ENCODE measurements around the gene ATXN10.

ATXN10 gene

GRCh38 chr22:45644714-45645113 lies 26.9 kb upstream of the ATXN10 start:
- Histone ChIP-seq H3K27me3 (ENCODE audit: control insufficient read depth, low read length) (peaks cover 19% of the 10 kb centered on the region), H3K27ac (ENCODE audit: low read depth, low read length) (no peak overlapping the region), H3K9me2 (replicated peaks; ENCODE audit: control insufficient read depth, low read length) (no peaks in the 10 kb centered on the region), H3K4me1 (ENCODE audit: control insufficient read depth, low read length) (peaks cover 28% of the 10 kb centered on the region), H3K36me3 (ENCODE audit: control insufficient read depth, low read length) (no peaks in the 10 kb centered on the region), H3K79me2 (ENCODE audit: control insufficient read depth, low read length) (no peaks in the 10 kb centered on the region), H4K20me1 (ENCODE audit: control insufficient read depth, insufficient read depth, low read depth, low read length) (no peaks in the 10 kb centered on the region), H3K9me3 (ENCODE audit: control insufficient read depth, insufficient read depth, low read length) (no peaks in the 10 kb centered on the region), H3K4me3 (ENCODE audit: low read length) (no peak overlapping the region), H3F3A (ENCODE audit: control insufficient read depth, insufficient read depth) (no peaks in the 10 kb centered on the region), H3K4me2 (ENCODE audit: low read length) (no peak overlapping the region)
- no peak for TF ChIP-seq CTCF (IDR thresholded peaks at IDR 0.05; ENCODE audit: low read depth, low read length, poor library complexity, severe bottlenecking)

- H3K9me3 ChIP-seq (ENCODE audit: control insufficient read depth, insufficient read depth, low read length): no peaks in the 10 kb centered on the region
- H3K9me2 ChIP-seq (replicated peaks; ENCODE audit: control insufficient read depth, low read length): no peaks in the 10 kb centered on the region
- no peaks in the 10 kb centered on the region for H4K20me1 ChIP-seq (ENCODE audit: control insufficient read depth, insufficient read depth, low read depth, low read length)
- peak overlapping the region; percentile 62 for H3K4me2 ChIP-seq (ENCODE audit: low read length)
- H3F3A ChIP-seq (ENCODE audit: control insufficient read depth, insufficient read depth): no peaks in the 10 kb centered on the region
- H3K4me3 ChIP-seq (ENCODE audit: low read length): no peak overlapping the region
- H3K4me1 ChIP-seq (ENCODE audit: control insufficient read depth, low read length): peaks cover 26% of the 10 kb centered on the region
- no peak overlapping the region for H3K27ac ChIP-seq (ENCODE audit: low read depth, low read length)
- peaks cover 15% of the 10 kb centered on the region for H3K27me3 ChIP-seq (ENCODE audit: control insufficient read depth, low read length)
- no peak for TF ChIP-seq EZH2phosphoT487 (IDR thresholded peaks at IDR 0.05; ENCODE audit: borderline replicate concordance, low read length)
- TF ChIP-seq CTCF (IDR thresholded peaks at IDR 0.05; ENCODE audit: low read depth, low read length, poor library complexity, severe bottlenecking): no peak
- H3K36me3 ChIP-seq (ENCODE audit: control insufficient read depth, low read length): no peaks in the 10 kb centered on the region
- no peaks in the 10 kb centered on the region for H3K79me2 ChIP-seq (ENCODE audit: control insufficient read depth, low read length)
Measured at GRCh38 chr22:45645150-45645525, 26.5 kb upstream of the ATXN10 start.

- TF ChIP-seq EZH2phosphoT487 (IDR thresholded peaks at IDR 0.05; ENCODE audit: borderline replicate concordance, low read length): no peak
- peak; percentile 88 for TF ChIP-seq CTCF (IDR thresholded peaks at IDR 0.05; ENCODE audit: low read depth, low read length, poor library complexity, severe bottlenecking)
- H3K4me3 ChIP-seq (ENCODE audit: low read length): peak overlapping the region; percentile 19
- H3K79me2 ChIP-seq (ENCODE audit: control insufficient read depth, low read length): no peaks in the 10 kb centered on the region
- H3K27me3 ChIP-seq (ENCODE audit: control insufficient read depth, low read length): peaks cover 11% of the 10 kb centered on the region; the same call in 1 of the 2 replicates
- H3K9me2 ChIP-seq (replicated peaks; ENCODE audit: control insufficient read depth, low read length): no peaks in the 10 kb centered on the region
- no peaks in the 10 kb centered on the region for H3K9me3 ChIP-seq (ENCODE audit: control insufficient read depth, insufficient read depth, low read length)
- H3K36me3 ChIP-seq (ENCODE audit: control insufficient read depth, low read length): no peaks in the 10 kb centered on the region
- H4K20me1 ChIP-seq (ENCODE audit: control insufficient read depth, insufficient read depth, low read depth, low read length): no peaks in the 10 kb centered on the region
- H3K27ac ChIP-seq (ENCODE audit: low read depth, low read length): no peak overlapping the region
- peak overlapping the region; percentile 62 for H3K4me2 ChIP-seq (ENCODE audit: low read length)
- peaks cover 22% of the 10 kb centered on the region for H3K4me1 ChIP-seq (ENCODE audit: control insufficient read depth, low read length)
- no peaks in the 10 kb centered on the region for H3F3A ChIP-seq (ENCODE audit: control insufficient read depth, insufficient read depth)
Measured at GRCh38 chr22:45645526-45646414, 25.9 kb upstream of the ATXN10 start.

Measured in DOHH2 (cell line).